Measurements from ENCODE around the gene SAE1.
"Not testable (repeated sequence)": the region's sequence is repeated elsewhere in the genome, so short reads cannot be mapped to it uniquely, and the experiment has no call there.

The SAE1 gene

DNA sequence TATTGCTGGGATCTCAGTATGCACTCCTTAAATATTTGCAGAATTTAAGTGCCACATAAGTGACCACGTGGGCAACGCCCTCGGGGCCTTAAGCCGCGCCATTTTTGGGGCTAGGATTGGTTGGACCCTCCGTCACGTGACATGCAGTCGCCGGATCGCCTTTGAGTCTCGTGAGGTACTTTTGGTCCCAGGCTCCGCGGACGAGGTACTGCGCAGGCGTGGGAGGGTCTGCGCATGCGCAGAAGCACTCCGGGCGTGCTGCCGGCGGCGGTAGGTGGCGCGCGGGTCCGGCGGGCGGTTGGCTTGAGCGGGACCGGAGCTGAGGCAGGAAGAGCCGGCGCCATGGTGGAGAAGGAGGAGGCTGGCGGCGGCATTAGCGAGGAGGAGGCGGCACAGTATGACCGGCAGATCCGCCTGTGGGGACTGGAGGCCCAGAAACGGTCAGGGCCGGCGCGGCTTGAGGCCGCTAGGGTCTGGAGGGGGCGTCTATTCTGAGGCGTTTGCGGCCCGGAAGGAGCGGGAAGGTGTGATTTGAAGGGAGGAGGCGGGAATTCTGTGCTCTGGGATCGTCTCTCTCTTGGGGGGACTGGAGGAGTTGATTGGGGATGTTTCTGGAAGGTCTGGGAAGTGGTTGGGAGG, at the start of gene SAE1:
Gene SAE1 (plus strand): TSS at position 247 of the 639 bp plus-strand sequence. CDS start 96 bp downstream, at position 343.
- DNase-seq (ENCODE audit: low spot score): peak; percentile 98

GRCh38 chr19:47081095-47081494, 49.5 kb upstream of the SAE1 start:
- no peak for DNase-seq (ENCODE audit: low spot score)

DNA sequence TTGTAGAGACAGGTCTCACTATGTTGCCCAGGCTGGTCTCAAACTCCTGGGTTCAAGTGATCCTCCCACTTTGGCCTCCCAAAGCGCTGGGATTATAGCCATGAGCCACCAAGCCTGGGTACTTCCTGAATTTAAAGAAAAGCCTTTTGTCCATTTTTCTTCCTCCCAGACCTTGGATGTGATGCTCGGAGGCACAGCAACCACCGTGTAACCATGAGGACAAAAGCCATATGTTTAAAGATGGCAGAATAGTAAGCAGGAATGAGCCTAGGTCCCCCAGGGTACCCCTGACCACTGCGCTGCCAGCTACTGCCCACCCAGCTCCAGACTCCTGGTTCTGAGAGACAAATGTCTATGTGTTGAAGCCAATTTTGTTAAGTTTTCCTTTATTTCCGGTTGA, 48.1 kb upstream of the SAE1 start:
- DNase-seq (ENCODE audit: low spot score): no peak

DNA sequence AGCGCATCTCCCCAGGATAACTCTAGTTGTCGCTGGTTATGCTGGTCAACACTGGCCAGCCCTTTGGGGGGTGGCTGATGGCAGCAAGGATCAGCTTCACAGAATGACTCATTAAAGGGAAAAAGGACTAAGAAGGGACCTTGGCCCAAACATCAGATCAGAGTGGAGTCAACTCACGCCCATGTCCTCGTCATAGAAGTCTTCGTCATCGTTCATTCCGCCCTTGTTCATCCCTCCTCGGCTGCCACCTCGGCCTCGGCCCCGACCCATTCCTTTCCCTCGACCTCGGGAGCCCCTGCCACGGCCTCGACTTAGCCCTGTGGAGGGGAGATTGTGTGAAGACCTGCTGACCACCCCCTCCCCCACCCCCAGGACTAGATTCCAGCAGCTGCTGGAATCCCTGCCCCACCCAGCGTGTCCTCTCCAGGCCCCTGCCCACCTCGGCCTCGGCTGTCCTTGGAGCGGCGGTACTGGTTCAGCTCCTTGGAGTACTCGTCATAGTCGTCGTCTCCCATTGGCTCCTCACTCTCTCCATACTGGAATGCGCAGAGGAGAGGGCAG, 45.7 kb upstream of the SAE1 start:
- DNase-seq (ENCODE audit: low spot score): no peak

DNA sequence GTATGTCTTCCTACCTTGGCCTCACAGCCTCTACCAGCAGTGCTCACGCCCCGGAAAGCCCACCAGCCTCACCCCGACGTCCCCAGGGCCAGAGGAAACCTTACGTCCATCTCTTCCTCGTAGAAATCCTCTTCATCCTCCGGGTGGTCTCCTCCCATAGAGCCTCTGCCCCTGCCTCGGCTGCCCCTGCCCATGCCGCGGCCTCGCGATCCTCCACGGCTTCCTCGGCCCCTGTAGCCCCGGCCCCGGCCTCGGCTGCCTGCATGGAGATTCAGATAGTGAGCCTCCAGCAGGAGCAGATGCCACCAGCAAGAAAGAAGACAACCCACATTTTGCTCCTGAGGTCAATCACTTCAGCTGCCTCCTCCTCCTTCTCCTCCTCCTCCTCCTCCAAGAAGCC, 44.4 kb upstream of the SAE1 start:
- no peak for DNase-seq (ENCODE audit: low spot score)

GRCh38 chr19:47089767-47090350, 40.8 kb upstream of the SAE1 start:
- DNase-seq (ENCODE audit: low spot score): no peak

- no peak for DNase-seq (ENCODE audit: low spot score)
These were observed 37.4 kb upstream of the SAE1 start for GRCh38 chr19:47093254-47093653.

GRCh38 chr19:47093841-47094240, 36.8 kb upstream of the SAE1 start:
- DNase-seq (ENCODE audit: low spot score): no peak

GRCh38 chr19:47094557-47095475, 35.8 kb upstream of the SAE1 start:
- DNase-seq (ENCODE audit: low spot score): no peak

DNA sequence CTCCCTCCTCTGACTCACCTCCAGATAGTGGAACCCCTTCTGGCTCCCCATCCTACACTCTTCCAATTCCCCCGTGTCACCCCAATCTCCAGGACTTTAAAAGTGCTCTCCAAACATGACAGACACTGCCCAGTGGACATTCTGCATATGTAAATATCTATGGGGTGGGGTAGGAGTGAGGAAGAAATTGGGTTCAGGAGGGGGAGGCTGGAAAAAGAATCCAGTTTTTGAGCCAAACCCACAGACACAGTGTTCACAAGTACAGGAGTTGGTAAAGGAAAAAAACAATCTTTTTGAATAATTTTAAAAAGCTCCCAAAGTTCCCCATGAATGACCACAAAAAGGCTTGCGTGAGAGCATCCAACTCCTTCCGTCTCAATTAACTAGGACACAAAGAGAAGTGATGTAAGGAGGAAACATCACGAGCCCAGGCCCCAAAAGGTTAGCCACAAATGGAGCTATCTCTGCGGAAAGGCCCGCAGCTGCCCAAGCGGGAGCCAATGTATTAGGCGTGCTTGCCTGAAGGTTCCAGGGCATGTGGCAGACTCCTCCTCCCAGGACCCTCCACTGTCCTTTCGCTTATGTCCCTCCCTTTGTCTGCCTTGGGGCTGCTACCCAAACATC, 35.0 kb upstream of the SAE1 start:
- no peak for DNase-seq (ENCODE audit: low spot score)

GRCh38 chr19:47096100-47096704, 34.4 kb upstream of the SAE1 start:
- no peak for DNase-seq (ENCODE audit: low spot score)

GRCh38 chr19:47096721-47097120, 33.9 kb upstream of the SAE1 start:
- no peak for DNase-seq (ENCODE audit: low spot score)

- DNase-seq (ENCODE audit: low spot score): no peak
These were observed 33.0 kb upstream of the SAE1 start for GRCh38 chr19:47097396-47098201.

DNA sequence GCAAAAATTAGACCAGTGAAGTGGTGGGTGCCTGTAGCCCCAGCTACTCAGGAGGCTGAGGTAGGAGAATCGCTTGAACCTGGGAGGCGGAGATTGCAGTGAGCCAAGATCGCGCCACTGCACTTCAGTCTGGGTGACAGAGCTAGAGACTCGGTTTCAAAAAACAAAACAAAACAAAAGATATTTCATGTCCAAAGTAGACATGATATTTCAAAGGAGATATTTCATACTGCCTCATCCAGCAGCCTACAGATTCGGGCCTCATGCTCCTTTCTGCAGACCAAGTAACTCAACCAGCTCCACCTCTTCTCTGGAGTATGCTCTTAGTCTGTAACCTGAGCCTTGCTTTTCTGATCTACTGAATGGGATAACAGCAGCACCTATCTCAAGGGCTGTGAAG, 32.0 kb upstream of the SAE1 start:
- DNase-seq (ENCODE audit: low spot score): no peak

- no peak for DNase-seq (ENCODE audit: low spot score)
These were observed 31.0 kb upstream of the SAE1 start for GRCh38 chr19:47099576-47100050.

- no peak for DNase-seq (ENCODE audit: low spot score)
These were observed 30.3 kb upstream of the SAE1 start for GRCh38 chr19:47100290-47100689.

DNA sequence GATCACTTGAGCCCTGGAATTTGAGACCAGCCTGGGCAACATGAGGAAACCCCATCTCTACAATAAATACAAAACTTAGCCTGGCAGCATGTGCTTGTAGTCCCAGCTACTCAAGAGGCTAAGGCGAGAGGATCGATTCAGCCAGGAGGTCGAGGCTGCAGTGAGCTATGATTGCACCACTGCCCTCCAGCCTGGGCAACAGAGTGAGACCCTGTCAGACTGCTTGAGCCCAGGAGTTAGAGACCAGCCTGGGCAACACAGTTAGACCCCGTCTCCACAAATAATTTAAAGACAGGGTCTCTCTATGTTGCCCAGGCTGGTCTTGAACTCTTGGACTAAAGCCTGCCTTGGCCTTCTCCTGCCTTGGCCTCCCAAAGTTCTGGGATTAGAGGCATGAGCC, 29.5 kb upstream of the SAE1 start:
- not testable (repeated sequence) for DNase-seq (ENCODE audit: low spot score)

DNA sequence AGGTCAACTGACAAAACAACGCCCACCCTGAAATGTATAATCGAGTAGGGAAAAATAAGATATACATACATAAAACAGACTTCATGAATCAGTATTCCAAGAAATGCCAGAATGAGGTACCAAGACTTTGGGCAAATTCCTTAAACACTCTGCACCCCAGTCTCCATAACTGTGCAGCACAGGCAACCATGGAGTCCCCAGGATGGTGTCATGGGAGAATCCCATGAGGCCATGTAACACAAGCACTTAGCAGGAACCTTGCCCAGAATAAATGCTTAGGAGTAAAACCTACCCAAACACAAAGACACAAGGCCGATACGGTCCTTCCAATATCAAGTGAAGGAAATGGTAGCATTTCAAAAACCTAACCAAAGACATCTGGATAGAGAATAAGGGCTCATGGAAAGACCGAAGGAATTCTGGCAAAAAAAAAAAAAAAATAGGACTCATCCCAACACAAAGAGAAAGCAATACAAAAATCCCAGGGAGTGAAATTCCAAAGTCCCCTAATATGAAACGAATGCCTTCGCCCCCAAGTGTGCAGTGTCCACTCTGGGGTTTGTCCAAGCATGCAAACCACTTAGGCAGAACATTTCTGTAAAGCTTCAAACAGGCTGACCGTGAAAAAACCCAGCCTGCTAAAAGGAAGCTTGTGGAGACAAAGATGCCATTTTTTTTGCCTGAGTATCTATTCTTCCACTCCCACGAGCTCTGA, 28.1 kb upstream of the SAE1 start:
- no peak for DNase-seq (ENCODE audit: low spot score)

GRCh38 chr19:47104680-47105079, 26.0 kb upstream of the SAE1 start:
- DNase-seq (ENCODE audit: low spot score): no peak

- DNase-seq (ENCODE audit: low spot score): no peak
These were observed 24.8 kb upstream of the SAE1 start for GRCh38 chr19:47105874-47106273.

Data from kidney capillary endothelial cell (primary cell).